ENCODE measurements around the gene MLLT3. TPM values are rescaled to one million over a fixed set of nuclear protein-coding genes. Genes with fewer than 3 reads are reported as not detected.

Gene MLLT3
- total RNA-seq = 57.2 TPM

DNA sequence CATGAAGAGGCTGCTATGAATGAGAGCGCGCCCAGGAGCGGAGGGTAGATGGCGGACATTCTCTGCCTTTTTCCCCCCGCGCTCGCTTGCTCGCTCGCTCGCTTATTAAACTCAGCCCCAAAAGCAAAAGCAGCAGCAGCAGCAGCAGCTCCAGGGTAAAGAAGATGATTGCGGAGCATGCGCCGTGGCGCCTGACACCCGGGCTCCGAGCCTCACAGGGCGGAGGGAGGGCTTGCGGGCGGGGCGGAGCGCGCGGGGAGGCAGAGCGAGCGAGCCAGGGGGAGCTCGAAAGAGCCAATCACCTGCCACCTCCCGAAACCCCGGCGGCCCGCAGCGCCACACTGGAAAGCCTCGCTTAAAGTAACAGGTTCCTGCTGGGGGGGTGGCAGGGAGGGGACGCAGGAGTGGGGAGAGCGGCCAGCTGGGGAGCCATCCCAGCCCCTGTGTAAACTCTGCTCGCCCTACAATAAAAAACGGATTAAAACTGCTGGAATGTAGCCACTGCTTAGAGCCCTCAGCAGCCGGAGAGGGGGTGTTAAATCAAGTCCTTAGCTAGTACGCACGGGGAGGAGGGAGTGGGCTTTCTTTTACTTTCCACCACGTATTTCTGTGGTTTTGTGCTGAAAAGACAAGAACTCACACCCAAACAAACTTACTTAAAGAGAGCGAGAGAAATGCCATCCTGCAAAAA is at the start of gene MLLT3:
Gene MLLT3, minus strand, starts transcription at position 170 of the 691 bp plus-strand sequence.

Small RNAs within 50 kb of the gene (small RNA-seq; reads per million reads assigned to genes)
- gene MIR4473 = 0.80 reads per million, percentile 72 among the genes with 10 or more reads in this experiment
- gene MIR4474 = 0.08 reads per million
- gene RNU4-26P = not detected

Other genes with a start within 250 kb of the MLLT3 start
- 134 TPM for gene FOCAD, start 61.8 kb upstream of the MLLT3 start, total RNA-seq

Data from diencephalon (tissue), 1 donor.